HepG2 (cell line): ENCODE results near the gene STK38L. TPM values are rescaled to one million over a fixed set of nuclear protein-coding genes. Genes with fewer than 3 reads are reported as not detected.

Experiments
- EEA1 ChIP-seq: sonication (generic); formaldehyde crosslinking; IDR thresholded peaks from 2 replicates; pipeline ENCODE4 v1.5.1; 2020; ENCODE audit warnings: mild to moderate bottlenecking, missing genetic modification reagents, borderline replicate concordance
- LCORL ChIP-seq, 2 experiments: fragments of 450-650 bp in 1 of 2; sonication (generic) in 1 of 2; formaldehyde crosslinking in 1 of 2; IDR thresholded peaks; 2 replicates each; pipeline versions ENCODE4 v1.5.0 to v1.6.1; 2017 to 2020; ENCODE audit warnings: antibody characterized with exemption in 1 of 2, missing genetic modification reagents in 1 of 2
- MAFF ChIP-seq: IDR thresholded peaks from 2 replicates; pipeline ENCODE4 v1.6.1; 2011; ENCODE audit warnings: low read depth, low read length, improper control_type of control experiment
- NPAS2 ChIP-seq: sonication (generic); formaldehyde crosslinking; IDR thresholded peaks from 2 replicates; pipeline ENCODE4 v1.8.0; 2022; ENCODE audit warnings: mild to moderate bottlenecking, missing genetic modification reagents, borderline replicate concordance
- NR2F6 ChIP-seq, 2 experiments: IDR thresholded peaks; 2 replicates each; pipeline ENCODE4 v1.6.1; 2016; ENCODE audit warnings: antibody characterized with exemption in 1 of 2, mild to moderate bottlenecking in 1 of 2
- PHB2 ChIP-seq: fragments of 450-650 bp; IDR thresholded peaks from 2 replicates; pipeline ENCODE4 v1.6.1; 2018; ENCODE audit not compliant: partially characterized antibody
- SRSF1 ChIP-seq: fragments of 200-400 bp; formaldehyde crosslinking; optimal IDR thresholded peaks from 2 replicates; pipeline ENCODE3; 2017; ENCODE audit warnings: mild to moderate bottlenecking, low read depth, low read length, moderate library complexity
- ZBTB14 ChIP-seq: sonication (generic); formaldehyde crosslinking; IDR thresholded peaks from 2 replicates; pipeline ENCODE4 v1.4.0; 2020; ENCODE audit warnings: missing genetic modification reagents
- ZNF124 ChIP-seq: sonication (generic); formaldehyde crosslinking; IDR thresholded peaks from 2 replicates; pipeline ENCODE4 v1.4.0; 2020; ENCODE audit warnings: missing genetic modification reagents
- ZNF136 ChIP-seq: sonication (generic); formaldehyde crosslinking; IDR thresholded peaks from 2 replicates; pipeline ENCODE4 v1.8.1; 2022; ENCODE audit warnings: low read depth, mild to moderate bottlenecking, moderate library complexity, missing genetic modification reagents
- ZNF180 ChIP-seq: sonication (generic); formaldehyde crosslinking; IDR thresholded peaks from 2 replicates; pipeline ENCODE4 v1.4.0; 2020; ENCODE audit warnings: low read depth, missing genetic modification reagents, borderline replicate concordance
- ZNF274 ChIP-seq: sonication (generic); formaldehyde crosslinking; IDR thresholded peaks from 2 replicates; pipeline ENCODE4 v1.5.1; 2020; ENCODE audit warnings: mild to moderate bottlenecking, missing genetic modification reagents
- ZNF564 ChIP-seq: sonication (generic); formaldehyde crosslinking; IDR thresholded peaks from 2 replicates; pipeline ENCODE4 v1.8.1; 2023; ENCODE audit warnings: mild to moderate bottlenecking, missing genetic modification reagents
- ZNF569 ChIP-seq: sonication (generic); formaldehyde crosslinking; IDR thresholded peaks from 2 replicates; pipeline ENCODE4 v1.5.0; 2020; ENCODE audit warnings: mild to moderate bottlenecking, missing genetic modification reagents, moderate library complexity, borderline replicate concordance
- ZNF605 ChIP-seq: sonication (generic); formaldehyde crosslinking; IDR thresholded peaks from 2 replicates; pipeline ENCODE4 v1.8.0; 2022; ENCODE audit warnings: mild to moderate bottlenecking, missing genetic modification reagents
- ZSCAN30 ChIP-seq: sonication (generic); formaldehyde crosslinking; IDR thresholded peaks from 2 replicates; pipeline ENCODE4 v1.5.0; 2020; ENCODE audit warnings: mild to moderate bottlenecking, missing genetic modification reagents
- polyA plus RNA-seq, 8 experiments: library from polyadenylated mRNA; depleted of rRNA in 3 of 8; stranded (reverse) in 7 of 8; unstranded in 1 of 8; fragments of >200 nt; fragmentation: Illumina TruSeq in 4 of 8; extraction: Trizol in 4 of 8; gene quantifications; 2 replicates each; pipeline versions ENCODE4 v1.2.1 to v1.2.3, GENCODE V29; 2011 to 2016; ENCODE audit warnings: low read depth in 4 of 8, missing spikeins in 1 of 8, mixed read lengths in 1 of 8; ENCODE audit not compliant: insufficient read depth in 1 of 8
- total RNA-seq, 5 experiments: library from RNA; depleted of rRNA; stranded (reverse); fragments of >200 nt; fragmentation: Illumina TruSeq; extraction: Trizol; gene quantifications; 2 replicates each; pipeline ENCODE4 v1.2.3, GENCODE V29; 2016; ENCODE audit warnings: low read depth in 1 of 5
- TF ChIP-seq, protein P1 (sequence below): sonication (generic); formaldehyde crosslinking; conservative IDR thresholded peaks from 2 replicates; pipeline ENCODE4 v1.4.0; 2020; ENCODE audit warnings: missing genetic modification reagents
- TF ChIP-seq, protein P2 (sequence below): sonication (generic); formaldehyde crosslinking; IDR thresholded peaks from 2 replicates; pipeline ENCODE4 v1.5.0; 2020; ENCODE audit warnings: missing genetic modification reagents, mild to moderate bottlenecking, borderline replicate concordance
- TF ChIP-seq, protein P3 (sequence below): IDR thresholded peaks from 2 replicates; pipeline ENCODE4 v1.6.1; 2012; ENCODE audit warnings: low read length, improper control_type of control experiment
- TF ChIP-seq, protein P4 (sequence below): sonication (generic); formaldehyde crosslinking; IDR thresholded peaks from 2 replicates; pipeline ENCODE4 v1.5.1; 2020; ENCODE audit warnings: mild to moderate bottlenecking, moderate library complexity, missing genetic modification reagents

STK38L gene
- total and polyA plus RNA-seq, 2 of the 13 experiments (the other 11 are each of a cell fraction or from before 2014, with no cell fraction given) = 6.1 to 26.4 TPM

DNA sequence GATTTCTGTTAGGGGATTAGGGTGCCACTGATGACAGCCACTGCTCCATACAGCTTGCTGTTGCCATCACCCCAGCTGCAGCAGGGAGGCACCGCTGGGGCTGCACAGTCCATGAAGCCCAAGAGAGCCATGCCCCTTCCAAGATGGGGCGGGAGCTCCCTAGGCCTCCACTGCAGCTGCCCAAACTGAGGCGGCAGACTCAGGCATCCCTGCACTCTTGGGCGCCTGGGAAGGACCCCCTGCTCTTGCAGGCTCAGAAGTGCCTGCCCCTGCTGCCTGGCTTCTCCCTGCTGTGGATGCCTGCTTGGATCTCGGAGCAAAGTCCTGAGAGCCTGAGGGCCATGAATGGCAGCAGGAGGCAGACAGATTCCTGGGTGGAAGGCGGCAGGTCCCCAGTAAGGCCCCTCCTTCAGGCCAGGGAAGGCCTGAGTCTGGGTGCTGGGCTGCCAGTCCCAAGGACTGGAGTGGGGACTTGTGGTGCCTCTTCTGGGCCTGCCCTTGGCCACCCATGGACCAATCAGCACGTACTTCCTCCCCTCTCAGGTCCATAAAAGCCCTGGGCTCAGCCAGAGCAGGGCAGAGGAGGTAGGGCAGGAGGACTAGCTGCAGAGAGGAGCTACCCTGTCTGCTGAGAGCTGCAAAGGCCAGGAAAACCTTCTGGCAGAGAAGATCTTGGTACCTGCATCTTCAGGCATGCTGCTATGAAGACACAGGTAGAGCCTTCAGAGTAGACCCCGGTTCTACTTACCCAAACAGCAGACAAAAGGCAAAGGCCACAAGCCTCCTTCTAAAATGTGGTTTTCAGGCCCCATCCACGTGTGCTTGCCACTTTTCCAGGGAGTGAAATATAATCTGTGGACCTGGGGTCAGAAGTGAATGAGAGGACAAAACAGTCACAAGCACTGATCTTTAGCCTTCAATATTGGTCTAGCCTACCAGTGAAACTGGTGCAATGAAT, 30.0 kb upstream of the STK38L start (continued):
- TF ChIP-seq SRSF1 = peak; percentile 74
- TF ChIP-seq NPAS2 (CRISPR knock-in tag) = no peak
- no peak; the same call in none of the 2 replicates for TF ChIP-seq ZNF564
- TF ChIP-seq LCORL (IDR thresholded peaks at IDR 0.05) = no peak
- TF ChIP-seq LCORL (CRISPR knock-in tag; IDR thresholded peaks at IDR 0.05) = no peak
- peak; percentile 77; the same call in 1 of the 2 replicates for TF ChIP-seq ZNF136 (CRISPR knock-in tag)
- no peak for TF ChIP-seq MAFF
- no peak for TF ChIP-seq EEA1 (CRISPR knock-in tag)
- peak; percentile 91 for TF ChIP-seq ZNF274 (CRISPR knock-in tag)
- no peak for TF ChIP-seq ZNF569 (CRISPR knock-in tag)
- TF ChIP-seq ZNF124 (CRISPR knock-in tag) = no peak
- TF ChIP-seq, protein P1, sequence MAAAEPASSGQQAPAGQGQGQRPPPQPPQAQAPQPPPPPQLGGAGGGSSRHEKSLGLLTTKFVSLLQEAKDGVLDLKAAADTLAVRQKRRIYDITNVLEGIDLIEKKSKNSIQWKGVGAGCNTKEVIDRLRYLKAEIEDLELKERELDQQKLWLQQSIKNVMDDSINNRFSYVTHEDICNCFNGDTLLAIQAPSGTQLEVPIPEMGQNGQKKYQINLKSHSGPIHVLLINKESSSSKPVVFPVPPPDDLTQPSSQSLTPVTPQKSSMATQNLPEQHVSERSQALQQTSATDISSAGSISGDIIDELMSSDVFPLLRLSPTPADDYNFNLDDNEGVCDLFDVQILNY (CRISPR knock-in tag) = no peak
- TF ChIP-seq, protein P2, sequence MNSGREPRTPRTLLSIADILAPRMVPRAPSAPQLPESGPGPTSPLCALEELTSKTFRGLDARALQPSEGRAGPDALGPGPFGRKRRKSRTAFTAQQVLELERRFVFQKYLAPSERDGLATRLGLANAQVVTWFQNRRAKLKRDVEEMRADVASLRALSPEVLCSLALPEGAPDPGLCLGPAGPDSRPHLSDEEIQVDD (CRISPR knock-in tag) = no peak
- TF ChIP-seq, protein P3, sequence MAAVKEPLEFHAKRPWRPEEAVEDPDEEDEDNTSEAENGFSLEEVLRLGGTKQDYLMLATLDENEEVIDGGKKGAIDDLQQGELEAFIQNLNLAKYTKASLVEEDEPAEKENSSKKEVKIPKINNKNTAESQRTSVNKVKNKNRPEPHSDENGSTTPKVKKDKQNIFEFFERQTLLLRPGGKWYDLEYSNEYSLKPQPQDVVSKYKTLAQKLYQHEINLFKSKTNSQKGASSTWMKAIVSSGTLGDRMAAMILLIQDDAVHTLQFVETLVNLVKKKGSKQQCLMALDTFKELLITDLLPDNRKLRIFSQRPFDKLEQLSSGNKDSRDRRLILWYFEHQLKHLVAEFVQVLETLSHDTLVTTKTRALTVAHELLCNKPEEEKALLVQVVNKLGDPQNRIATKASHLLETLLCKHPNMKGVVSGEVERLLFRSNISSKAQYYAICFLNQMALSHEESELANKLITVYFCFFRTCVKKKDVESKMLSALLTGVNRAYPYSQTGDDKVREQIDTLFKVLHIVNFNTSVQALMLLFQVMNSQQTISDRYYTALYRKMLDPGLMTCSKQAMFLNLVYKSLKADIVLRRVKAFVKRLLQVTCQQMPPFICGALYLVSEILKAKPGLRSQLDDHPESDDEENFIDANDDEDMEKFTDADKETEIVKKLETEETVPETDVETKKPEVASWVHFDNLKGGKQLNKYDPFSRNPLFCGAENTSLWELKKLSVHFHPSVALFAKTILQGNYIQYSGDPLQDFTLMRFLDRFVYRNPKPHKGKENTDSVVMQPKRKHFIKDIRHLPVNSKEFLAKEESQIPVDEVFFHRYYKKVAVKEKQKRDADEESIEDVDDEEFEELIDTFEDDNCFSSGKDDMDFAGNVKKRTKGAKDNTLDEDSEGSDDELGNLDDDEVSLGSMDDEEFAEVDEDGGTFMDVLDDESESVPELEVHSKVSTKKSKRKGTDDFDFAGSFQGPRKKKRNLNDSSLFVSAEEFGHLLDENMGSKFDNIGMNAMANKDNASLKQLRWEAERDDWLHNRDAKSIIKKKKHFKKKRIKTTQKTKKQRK = no peak
- TF ChIP-seq ZNF180 (CRISPR knock-in tag) = no peak
- no peak for TF ChIP-seq ZBTB14 (CRISPR knock-in tag)
- TF ChIP-seq ZSCAN30 (CRISPR knock-in tag) = no peak
- TF ChIP-seq ZNF605 (CRISPR knock-in tag) = peak; percentile 99
- TF ChIP-seq NR2F6 (IDR thresholded peaks at IDR 0.05) = no peak; the same call in 1 of the 2 replicates
- TF ChIP-seq NR2F6 (CRISPR knock-in tag; IDR thresholded peaks at IDR 0.05) = peak; percentile 48
- TF ChIP-seq PHB2 = no peak
- TF ChIP-seq, protein P4, sequence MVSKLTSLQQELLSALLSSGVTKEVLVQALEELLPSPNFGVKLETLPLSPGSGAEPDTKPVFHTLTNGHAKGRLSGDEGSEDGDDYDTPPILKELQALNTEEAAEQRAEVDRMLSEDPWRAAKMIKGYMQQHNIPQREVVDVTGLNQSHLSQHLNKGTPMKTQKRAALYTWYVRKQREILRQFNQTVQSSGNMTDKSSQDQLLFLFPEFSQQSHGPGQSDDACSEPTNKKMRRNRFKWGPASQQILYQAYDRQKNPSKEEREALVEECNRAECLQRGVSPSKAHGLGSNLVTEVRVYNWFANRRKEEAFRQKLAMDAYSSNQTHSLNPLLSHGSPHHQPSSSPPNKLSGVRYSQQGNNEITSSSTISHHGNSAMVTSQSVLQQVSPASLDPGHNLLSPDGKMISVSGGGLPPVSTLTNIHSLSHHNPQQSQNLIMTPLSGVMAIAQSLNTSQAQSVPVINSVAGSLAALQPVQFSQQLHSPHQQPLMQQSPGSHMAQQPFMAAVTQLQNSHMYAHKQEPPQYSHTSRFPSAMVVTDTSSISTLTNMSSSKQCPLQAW (CRISPR knock-in tag) = peak; percentile 89
